ENCODE measurements around the gene OR1D2. TPM values are rescaled to one million over a fixed set of nuclear protein-coding genes. Genes with fewer than 3 reads are reported as not detected.

OR1D2 gene
- total RNA-seq, 3 donors from 2014 or later, result not detected

GRCh38 chr17:3049705-3050295 is 54.4 kb downstream of the OR1D2 start:
- no peaks in the 10 kb centered on the region for H3K36me3 ChIP-seq (ENCODE audit: low read depth)
- intact Hi-C loops (cut with DNase I, micrococcal nuclease), result no loop called here
- no peak for TF ChIP-seq CTCF (IDR thresholded peaks at IDR 0.05)
- peaks cover 2% of the 10 kb centered on the region for H3K9me3 ChIP-seq
- H3K4me1 ChIP-seq (ENCODE audit: low read depth), result no peaks in the 10 kb centered on the region
- H3K4me3 ChIP-seq, result no peak overlapping the region
- DNase-seq, result no peak
- no peak for ATAC-seq

GRCh38 chr17:3048727-3049471 is 55.3 kb downstream of the OR1D2 start:
- peak; percentile 76 for TF ChIP-seq CTCF (IDR thresholded peaks at IDR 0.05)
- peak overlapping the region; percentile 39 for H3K4me3 ChIP-seq
- intact Hi-C loops (cut with DNase I, micrococcal nuclease), result no loop called here
- peak; percentile 100 for ATAC-seq
- H3K9me3 ChIP-seq, result peaks cover 7% of the 10 kb centered on the region
- no peaks in the 10 kb centered on the region for H3K4me1 ChIP-seq (ENCODE audit: low read depth)
- DNase-seq, result peak; percentile 94 to 97 (median 97)
- no peaks in the 10 kb centered on the region for H3K36me3 ChIP-seq (ENCODE audit: low read depth)

GRCh38 chr17:3046753-3047152 is 57.5 kb downstream of the OR1D2 start:
- H3K9me3 ChIP-seq, result peaks cover 10% of the 10 kb centered on the region
- intact Hi-C loops (cut with DNase I, micrococcal nuclease), result no loop called here
- no peaks in the 10 kb centered on the region for H3K36me3 ChIP-seq (ENCODE audit: low read depth)
- TF ChIP-seq CTCF (IDR thresholded peaks at IDR 0.05), result no peak
- H3K4me3 ChIP-seq, result no peak overlapping the region
- ATAC-seq (no peak), DNase-seq (no peak)
- H3K4me1 ChIP-seq (ENCODE audit: low read depth), result no peaks in the 10 kb centered on the region

- Histone ChIP-seq H3K9me3 (peaks cover 10% of the 10 kb centered on the region), H3K4me1 (ENCODE audit: low read depth) (no peaks in the 10 kb centered on the region), H3K36me3 (ENCODE audit: low read depth) (no peaks in the 10 kb centered on the region), H3K4me3 (no peak overlapping the region)
- intact Hi-C loops (cut with DNase I, micrococcal nuclease), result no loop called here
- DNase-seq (peak in 1 of 3 donors; percentile 25), ATAC-seq (peak; percentile 26)
- TF ChIP-seq CTCF (IDR thresholded peaks at IDR 0.05), result no peak
Measured at GRCh38 chr17:3043737-3044365, 60.4 kb downstream of the OR1D2 start.

- Histone ChIP-seq H3K9me3 (peaks cover 10% of the 10 kb centered on the region), H3K36me3 (ENCODE audit: low read depth) (no peaks in the 10 kb centered on the region), H3K4me1 (ENCODE audit: low read depth) (no peaks in the 10 kb centered on the region), H3K4me3 (no peak overlapping the region)
- intact Hi-C loops (cut with DNase I, micrococcal nuclease), result no loop called here
- no peak for TF ChIP-seq CTCF (IDR thresholded peaks at IDR 0.05)
- ATAC-seq (no peak), DNase-seq (no peak)
Measured at GRCh38 chr17:3040882-3041281, 63.3 kb downstream of the OR1D2 start.
